Right atrium auricular region (tissue), 2 donors: ENCODE results near the gene NDFIP2. TPM values are rescaled to one million over a fixed set of nuclear protein-coding genes. Genes with fewer than 3 reads are reported as not detected.

Experiments
- DNase-seq: peaks from one replicate; pipeline ENCODE4 v3.0.0-alpha.2; 2019; ENCODE audit warnings: low spot score
- H3K27ac ChIP-seq, 2 donors: fragments of 200-600 bp; sonication (generic); 1 replicate in 1 of 2; 2 replicates in 1 of 2; pipeline ENCODE4 v1.5.1; 2016 to 2019
- H3K27me3 ChIP-seq, 2 donors: fragments of 200-600 bp; sonication (generic); one replicate each; pipeline versions ENCODE4 v1.5.1 to v1.6.0; 2017 to 2019
- H3K36me3 ChIP-seq: fragments of 200-600 bp; sonication (generic); one replicate; pipeline ENCODE4 v1.5.1; 2016
- H3K4me1 ChIP-seq, 2 donors: fragments of 200-600 bp; sonication (generic); one replicate each; pipeline versions ENCODE4 v1.5.1 to v1.6.0; 2017 to 2019
- H3K4me3 ChIP-seq, 2 donors: fragments of 200-600 bp; sonication (generic); 1 replicate in 1 of 2; 2 replicates in 1 of 2; pipeline ENCODE4 v1.5.1; 2017 to 2019; ENCODE audit warnings: mild to moderate bottlenecking in 1 of 2, moderate library complexity in 1 of 2
- H3K9me3 ChIP-seq, 2 donors: fragments of 200-600 bp; sonication (generic); one replicate each; pipeline ENCODE4 v1.5.1; 2019
- total RNA-seq, 2 donors: library from RNA; depleted of rRNA; stranded (reverse); fragments of >200 nt; gene quantifications; one replicate each; pipeline ENCODE4 v1.1.0, GENCODE V29; 2016
- TF ChIP-seq, protein P1 (sequence below), 2 donors: fragments of 200-600 bp; sonication (generic); IDR thresholded peaks; one replicate each; pipeline ENCODE4 v1.5.1; 2019; ENCODE audit warnings: antibody characterized with exemption in 2 of 2

NDFIP2 gene
- total RNA-seq, 2 donors from 2014 or later, result 27.8 to 29.0 TPM

GRCh38 chr13:79462895-79463294, 18.1 kb upstream of the NDFIP2 start:
- Histone ChIP-seq H3K36me3 (no peaks in the 10 kb centered on the region), H3K9me3 (no peaks in the 10 kb centered on the region), H3K27ac (no peak overlapping the region), H3K27me3 (no peaks in the 10 kb centered on the region), H3K4me1 (no peaks in the 10 kb centered on the region), H3K4me3 (no peak overlapping the region)
- DNase-seq, result no peak
- TF ChIP-seq, protein P1, sequence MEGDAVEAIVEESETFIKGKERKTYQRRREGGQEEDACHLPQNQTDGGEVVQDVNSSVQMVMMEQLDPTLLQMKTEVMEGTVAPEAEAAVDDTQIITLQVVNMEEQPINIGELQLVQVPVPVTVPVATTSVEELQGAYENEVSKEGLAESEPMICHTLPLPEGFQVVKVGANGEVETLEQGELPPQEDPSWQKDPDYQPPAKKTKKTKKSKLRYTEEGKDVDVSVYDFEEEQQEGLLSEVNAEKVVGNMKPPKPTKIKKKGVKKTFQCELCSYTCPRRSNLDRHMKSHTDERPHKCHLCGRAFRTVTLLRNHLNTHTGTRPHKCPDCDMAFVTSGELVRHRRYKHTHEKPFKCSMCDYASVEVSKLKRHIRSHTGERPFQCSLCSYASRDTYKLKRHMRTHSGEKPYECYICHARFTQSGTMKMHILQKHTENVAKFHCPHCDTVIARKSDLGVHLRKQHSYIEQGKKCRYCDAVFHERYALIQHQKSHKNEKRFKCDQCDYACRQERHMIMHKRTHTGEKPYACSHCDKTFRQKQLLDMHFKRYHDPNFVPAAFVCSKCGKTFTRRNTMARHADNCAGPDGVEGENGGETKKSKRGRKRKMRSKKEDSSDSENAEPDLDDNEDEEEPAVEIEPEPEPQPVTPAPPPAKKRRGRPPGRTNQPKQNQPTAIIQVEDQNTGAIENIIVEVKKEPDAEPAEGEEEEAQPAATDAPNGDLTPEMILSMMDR (IDR thresholded peaks at IDR 0.05), result no peak

DNA sequence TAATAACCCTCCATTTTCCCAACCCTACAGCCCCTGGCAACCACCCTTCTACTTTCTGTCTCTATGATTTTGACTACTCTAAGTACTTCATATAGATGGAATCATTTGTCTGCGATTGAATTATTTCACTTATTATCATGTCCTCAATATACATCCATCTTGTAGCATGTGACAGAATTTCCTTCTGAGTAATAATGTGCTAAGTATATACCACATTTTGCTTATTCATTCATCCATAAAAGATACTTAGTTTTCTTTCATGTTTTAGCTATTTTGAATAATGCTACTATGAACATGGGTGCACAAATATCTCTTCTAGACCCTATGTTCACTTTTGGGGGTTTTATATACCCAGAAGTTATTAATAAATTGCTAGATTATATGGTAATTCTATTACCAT, 17.4 kb upstream of the NDFIP2 start:
- DNase-seq, result no peak

DNA sequence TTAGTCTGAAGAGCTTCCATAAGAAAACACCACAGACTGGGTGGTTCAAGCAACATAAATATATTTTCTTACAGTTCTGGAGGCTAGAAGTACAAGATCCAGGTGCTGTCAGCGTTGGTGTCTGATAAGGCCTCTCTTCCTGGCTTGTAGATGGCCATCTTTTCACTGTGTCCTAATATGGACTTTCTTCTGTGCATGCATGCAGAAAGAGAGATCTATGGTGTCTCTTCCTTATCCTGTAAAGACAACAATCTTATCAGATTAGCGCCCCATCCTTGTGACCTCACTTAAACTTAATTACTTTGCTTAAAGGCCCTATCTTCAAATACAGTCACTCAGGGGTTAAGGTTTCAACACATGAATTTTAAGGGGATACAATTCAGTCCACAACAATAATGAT, 14.1 kb upstream of the NDFIP2 start:
- no peaks in the 10 kb centered on the region for H3K36me3 ChIP-seq
- DNase-seq, result no peak
- no peaks in the 10 kb centered on the region for H3K9me3 ChIP-seq
- H3K4me3 ChIP-seq, result no peak overlapping the region
- TF ChIP-seq, protein P1 (IDR thresholded peaks at IDR 0.05), result no peak
- no peaks in the 10 kb centered on the region for H3K27me3 ChIP-seq
- no peak overlapping the region for H3K27ac ChIP-seq
- H3K4me1 ChIP-seq, result no peaks in the 10 kb centered on the region

More for the DNA sequence above, 17.4 kb upstream of the NDFIP2 start:
- Histone ChIP-seq H3K36me3 (no peaks in the 10 kb centered on the region), H3K27ac (no peak overlapping the region), H3K4me3 (no peak overlapping the region), H3K4me1 (no peaks in the 10 kb centered on the region), H3K27me3 (no peaks in the 10 kb centered on the region), H3K9me3 (no peaks in the 10 kb centered on the region)
- TF ChIP-seq, protein P1 (IDR thresholded peaks at IDR 0.05), result no peak

GRCh38 chr13:79468402-79468801, 12.6 kb upstream of the NDFIP2 start:
- H3K27ac ChIP-seq, result no peak overlapping the region
- no peak overlapping the region for H3K4me3 ChIP-seq
- DNase-seq, result no peak
- TF ChIP-seq, protein P1 (IDR thresholded peaks at IDR 0.05), result no peak
- no peaks in the 10 kb centered on the region for H3K4me1 ChIP-seq
- H3K36me3 ChIP-seq, result no peaks in the 10 kb centered on the region
- no peaks in the 10 kb centered on the region for H3K9me3 ChIP-seq
- no peaks in the 10 kb centered on the region for H3K27me3 ChIP-seq

GRCh38 chr13:79468819-79469218, 12.1 kb upstream of the NDFIP2 start:
- no peaks in the 10 kb centered on the region for H3K9me3 ChIP-seq
- H3K4me3 ChIP-seq, result no peak overlapping the region
- H3K27me3 ChIP-seq, result no peaks in the 10 kb centered on the region
- H3K27ac ChIP-seq, result no peak overlapping the region
- H3K36me3 ChIP-seq, result no peaks in the 10 kb centered on the region
- no peak for DNase-seq
- TF ChIP-seq, protein P1 (IDR thresholded peaks at IDR 0.05), result no peak
- H3K4me1 ChIP-seq, result no peaks in the 10 kb centered on the region

- H3K27me3 ChIP-seq, result no peaks in the 10 kb centered on the region
- H3K4me1 ChIP-seq, result no peaks in the 10 kb centered on the region
- H3K9me3 ChIP-seq, result no peaks in the 10 kb centered on the region
- no peak overlapping the region for H3K4me3 ChIP-seq
- TF ChIP-seq, protein P1 (IDR thresholded peaks at IDR 0.05), result no peak
- no peak overlapping the region for H3K27ac ChIP-seq
- no peaks in the 10 kb centered on the region for H3K36me3 ChIP-seq
- no peak for DNase-seq
These were observed 11.3 kb upstream of the NDFIP2 start for GRCh38 chr13:79469608-79470007.
